ENCODE results near the gene NRAS. TPM values are rescaled to one million over a fixed set of nuclear protein-coding genes. Genes with fewer than 3 reads are reported as not detected.

The NRAS gene
- total RNA-seq, 3 donors from 2014 or later (not counting 1 experiment from before 2014, with no cell fraction given), result 41.1 to 45.7 (median 43.8) TPM

DNA sequence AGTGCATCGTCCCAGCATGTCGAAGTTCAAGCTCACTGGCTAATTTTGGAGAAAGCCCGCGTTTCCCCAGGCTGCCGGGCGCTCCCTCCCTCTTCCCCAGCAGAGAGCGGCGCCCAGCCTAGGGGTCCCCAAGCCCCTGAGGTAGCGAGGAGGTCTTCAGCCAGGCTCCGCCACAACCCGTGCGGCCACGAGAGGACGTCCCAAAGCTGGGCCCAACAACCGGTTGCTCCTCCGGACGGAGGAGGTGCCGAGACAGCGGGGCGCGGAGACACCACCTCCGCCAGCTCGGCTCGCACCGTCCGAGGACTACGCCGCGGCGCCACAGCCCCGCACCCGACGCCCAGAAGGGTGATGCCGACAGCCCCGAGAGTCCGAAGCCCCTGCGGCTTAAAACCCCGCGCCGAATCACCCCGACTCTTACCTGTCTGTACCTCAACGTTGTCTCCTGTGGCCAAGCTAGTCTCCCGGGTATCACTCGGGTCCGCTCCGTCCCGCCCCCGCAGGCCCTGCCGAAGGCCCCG is 46.9 kb downstream of the NRAS start, which contains the start of gene DENND2C:
DENND2C (minus strand) TSS at position 488 of the 521 bp plus-strand sequence. CDS start 44,065 bp downstream, outside the sequence.
- H3K27me3 ChIP-seq (ENCODE audit: control insufficient read depth, insufficient read depth, low read length), result peaks cover 14% of the 10 kb centered on the region
- no peaks in the 10 kb centered on the region for H3K36me3 ChIP-seq (ENCODE audit: control insufficient read depth, insufficient read depth, low read length)
- peak within 1 kb of the TSS; percentile 85 for H3K4me3 ChIP-seq (ENCODE audit: low read length)
- peaks cover 13% of the 10 kb centered on the region for H3K4me1 ChIP-seq (ENCODE audit: control insufficient read depth, insufficient read depth, low read length)
- intact Hi-C loops (cut with micrococcal nuclease), result loop anchor here (1.0 kb wide), 2 partner anchors 47 to 88 kb away; partner anchors contain the start of genes BCAS2 and NRAS
- no peaks in the 10 kb centered on the region for H3K9me3 ChIP-seq (ENCODE audit: control insufficient read depth, insufficient read depth, low read length)
- H3K4me1 Mint-ChIP-seq, result peaks cover 6 to 9% of the 10 kb centered on the region in 2 donors
- ATAC-seq (peak; percentile 60 to 63 (median 62)), DNase-seq (no peak)
- TF ChIP-seq, protein P1, sequence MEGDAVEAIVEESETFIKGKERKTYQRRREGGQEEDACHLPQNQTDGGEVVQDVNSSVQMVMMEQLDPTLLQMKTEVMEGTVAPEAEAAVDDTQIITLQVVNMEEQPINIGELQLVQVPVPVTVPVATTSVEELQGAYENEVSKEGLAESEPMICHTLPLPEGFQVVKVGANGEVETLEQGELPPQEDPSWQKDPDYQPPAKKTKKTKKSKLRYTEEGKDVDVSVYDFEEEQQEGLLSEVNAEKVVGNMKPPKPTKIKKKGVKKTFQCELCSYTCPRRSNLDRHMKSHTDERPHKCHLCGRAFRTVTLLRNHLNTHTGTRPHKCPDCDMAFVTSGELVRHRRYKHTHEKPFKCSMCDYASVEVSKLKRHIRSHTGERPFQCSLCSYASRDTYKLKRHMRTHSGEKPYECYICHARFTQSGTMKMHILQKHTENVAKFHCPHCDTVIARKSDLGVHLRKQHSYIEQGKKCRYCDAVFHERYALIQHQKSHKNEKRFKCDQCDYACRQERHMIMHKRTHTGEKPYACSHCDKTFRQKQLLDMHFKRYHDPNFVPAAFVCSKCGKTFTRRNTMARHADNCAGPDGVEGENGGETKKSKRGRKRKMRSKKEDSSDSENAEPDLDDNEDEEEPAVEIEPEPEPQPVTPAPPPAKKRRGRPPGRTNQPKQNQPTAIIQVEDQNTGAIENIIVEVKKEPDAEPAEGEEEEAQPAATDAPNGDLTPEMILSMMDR (IDR thresholded peaks at IDR 0.05), result no peak
- H3K4me3 Mint-ChIP-seq, result peak within 1 kb of the TSS; percentile 91
- no peaks in the 10 kb centered on the region for H3K9me3 Mint-ChIP-seq
- H3K27me3 Mint-ChIP-seq (ENCODE audit: low read depth in 2 of 2), result peaks cover 28% of the 10 kb centered on the region in 2 donors
- peak within 1 kb of the TSS; percentile 57 for H3K27ac ChIP-seq (ENCODE audit: low read length)
- no peaks in the 10 kb centered on the region for H3K36me3 Mint-ChIP-seq
- WGBS (ENCODE audit: insufficient coverage), result under 1% methylated on average over 50 of the region's 50 CpGs
- peak within 1 kb of the TSS in 1 of 2 donors; percentile 79 for H3K27ac Mint-ChIP-seq

DNA sequence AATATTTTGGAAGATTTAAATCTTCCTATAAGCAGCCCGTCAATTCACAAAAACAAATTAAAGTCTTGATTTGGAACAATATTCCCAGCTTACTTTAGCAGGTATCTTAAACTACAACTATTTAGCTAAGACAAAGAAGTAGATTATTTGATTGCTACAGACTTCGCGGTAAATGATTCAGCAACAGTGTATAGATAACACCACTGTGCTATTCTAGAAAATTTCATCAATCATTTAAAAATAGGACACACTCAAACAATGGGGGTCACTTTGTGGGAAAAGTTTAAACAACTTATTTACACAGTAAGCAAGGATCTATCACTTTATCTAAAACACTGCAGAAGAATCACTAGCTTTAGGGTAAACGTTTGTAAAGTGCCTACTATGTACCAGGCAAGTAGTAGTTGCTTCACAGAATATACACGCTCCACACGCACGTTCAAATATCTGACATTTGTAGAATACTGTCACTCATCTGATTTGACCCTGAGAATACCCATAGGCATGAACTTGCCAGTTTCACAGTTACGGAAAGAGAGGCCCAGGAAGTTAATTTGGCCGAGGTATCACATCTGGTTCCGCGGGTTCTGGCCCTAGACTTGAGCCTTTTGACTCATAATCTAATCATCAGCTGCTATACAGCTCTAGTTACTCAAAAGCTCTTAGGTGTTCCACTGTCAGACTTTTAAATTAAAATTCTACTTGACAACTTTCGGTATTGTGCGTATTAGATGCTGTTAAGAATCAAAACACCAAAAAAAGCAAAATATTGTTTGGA is 47.6 kb downstream of the NRAS start:
- intact Hi-C loops (cut with micrococcal nuclease), result no loop called here
- ATAC-seq (no peak), DNase-seq (peak in 1 of 2 donors; percentile 17)
- Histone ChIP-seq H3K9me3 (ENCODE audit: control insufficient read depth, insufficient read depth, low read length) (no peaks in the 10 kb centered on the region), H3K4me1 (ENCODE audit: control insufficient read depth, insufficient read depth, low read length) (peaks cover 13% of the 10 kb centered on the region), H3K27ac (ENCODE audit: low read length) (no peak overlapping the region), H3K36me3 (ENCODE audit: control insufficient read depth, insufficient read depth, low read length) (no peaks in the 10 kb centered on the region), H3K27me3 (ENCODE audit: control insufficient read depth, insufficient read depth, low read length) (peaks cover 14% of the 10 kb centered on the region), H3K4me3 (ENCODE audit: low read length) (peak overlapping the region; percentile 85)
- Mint-ChIP-seq H3K4me1 (peaks cover 6 to 9% of the 10 kb centered on the region in 2 donors), H3K9me3 (no peaks in the 10 kb centered on the region), H3K36me3 (no peaks in the 10 kb centered on the region), H3K27ac (peak overlapping the region in 1 of 2 donors; percentile 79), H3K27me3 (ENCODE audit: low read depth in 2 of 2) (peaks cover 22 to 23% of the 10 kb centered on the region in 2 donors), H3K4me3 (peak overlapping the region; percentile 91)
- TF ChIP-seq, protein P1 (IDR thresholded peaks at IDR 0.05), result no peak
- WGBS (ENCODE audit: insufficient coverage), result 45% methylated on average over 10 of the region's 13 CpGs

DNA sequence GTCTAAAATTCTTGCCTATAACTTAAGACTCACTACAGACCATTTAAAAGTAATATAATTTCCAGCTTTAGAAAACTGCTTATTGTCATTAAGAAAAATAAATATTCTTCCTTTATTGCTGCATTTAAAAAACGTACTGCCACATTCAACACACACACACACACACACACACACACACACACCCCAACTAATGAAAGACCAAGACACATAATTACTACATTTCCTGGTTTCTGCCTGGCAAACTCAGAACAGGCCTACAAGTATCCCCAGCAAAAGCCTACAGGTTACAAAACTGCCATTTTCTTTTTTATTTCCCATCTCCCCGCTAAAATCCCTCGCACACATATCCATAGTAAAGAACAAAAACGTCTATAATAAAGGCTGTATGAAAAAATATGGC is 48.2 kb downstream of the NRAS start:
- Histone ChIP-seq H3K9me3 (ENCODE audit: control insufficient read depth, insufficient read depth, low read length) (no peaks in the 10 kb centered on the region), H3K4me3 (ENCODE audit: low read length) (no peak overlapping the region), H3K4me1 (ENCODE audit: control insufficient read depth, insufficient read depth, low read length) (peaks cover 13% of the 10 kb centered on the region), H3K36me3 (ENCODE audit: control insufficient read depth, insufficient read depth, low read length) (no peaks in the 10 kb centered on the region), H3K27ac (ENCODE audit: low read length) (no peak overlapping the region), H3K27me3 (ENCODE audit: control insufficient read depth, insufficient read depth, low read length) (peaks cover 14% of the 10 kb centered on the region)
- Mint-ChIP-seq H3K4me3 (peak overlapping the region; percentile 91), H3K36me3 (no peaks in the 10 kb centered on the region), H3K4me1 (peaks cover 6 to 9% of the 10 kb centered on the region in 2 donors), H3K9me3 (no peaks in the 10 kb centered on the region), H3K27ac (no peak overlapping the region), H3K27me3 (ENCODE audit: low read depth in 2 of 2) (peaks cover 21 to 23% of the 10 kb centered on the region in 2 donors)
- ATAC-seq (no peak), DNase-seq (no peak)
- 100% methylated on average over 1 of the region's 4 CpGs for WGBS (ENCODE audit: insufficient coverage)
- TF ChIP-seq, protein P1 (IDR thresholded peaks at IDR 0.05), result no peak
- intact Hi-C loops (cut with micrococcal nuclease), result no loop called here
